ENCODE data around the gene ARHGAP18. TPM values are rescaled to one million over a fixed set of nuclear protein-coding genes. Genes with fewer than 3 reads are reported as not detected.

ARHGAP18 gene
- total RNA-seq, 1 experiment from 2014 or later = 32.0 TPM

- H3K27ac ChIP-seq = no peak overlapping the region
- no peaks in the 10 kb centered on the region; the same call in 1 of the 2 replicates for H3K27me3 ChIP-seq (replicated peaks)
- no peak overlapping the region for H3K4me3 ChIP-seq
- peaks cover 17% of the 10 kb centered on the region for H3K4me1 ChIP-seq (replicated peaks)
- peaks cover 26% of the 10 kb centered on the region for H3K36me3 ChIP-seq
- no peaks in the 10 kb centered on the region for H3K9me3 ChIP-seq (replicated peaks)
- DNase-seq (ENCODE audit: low read depth in 1 of 2, low spot score in 2 of 2) = no peak
Measured at GRCh38 chr6:129633529-129633928, 76.4 kb downstream of the ARHGAP18 start.

GRCh38 chr6:129632172-129632613, 77.8 kb downstream of the ARHGAP18 start:
- H3K36me3 ChIP-seq = peaks cover 25% of the 10 kb centered on the region

GRCh38 chr6:129631070-129631469, 78.9 kb downstream of the ARHGAP18 start:
- Histone ChIP-seq H3K27me3 (replicated peaks) (no peaks in the 10 kb centered on the region; the same call in 1 of the 2 replicates), H3K4me1 (replicated peaks) (peaks cover 5% of the 10 kb centered on the region; the same call in 1 of the 2 replicates), H3K9me3 (replicated peaks) (no peaks in the 10 kb centered on the region), H3K4me3 (no peak overlapping the region), H3K27ac (no peak overlapping the region), H3K36me3 (peaks cover 16% of the 10 kb centered on the region)
- no peak for DNase-seq (ENCODE audit: low read depth in 1 of 2, low spot score in 2 of 2)

More at GRCh38 chr6:129632172-129632613, 77.8 kb downstream of the ARHGAP18 start:
- H3K27me3 ChIP-seq (replicated peaks) = no peaks in the 10 kb centered on the region; the same call in 1 of the 2 replicates
- peaks cover 5% of the 10 kb centered on the region; the same call in 1 of the 2 replicates for H3K4me1 ChIP-seq (replicated peaks)
- no peak overlapping the region for H3K27ac ChIP-seq
- no peaks in the 10 kb centered on the region for H3K9me3 ChIP-seq (replicated peaks)
- no peak overlapping the region for H3K4me3 ChIP-seq
- DNase-seq (ENCODE audit: low read depth in 1 of 2, low spot score in 2 of 2) = no peak

GRCh38 chr6:129630596-129630995, 79.4 kb downstream of the ARHGAP18 start:
- no peaks in the 10 kb centered on the region; the same call in 1 of the 2 replicates for H3K27me3 ChIP-seq (replicated peaks)

GRCh38 chr6:129628101-129628815, 81.7 kb downstream of the ARHGAP18 start:
- Histone ChIP-seq H3K9me3 (replicated peaks) (no peaks in the 10 kb centered on the region), H3K4me1 (replicated peaks) (no peaks in the 10 kb centered on the region), H3K36me3 (peaks cover 4% of the 10 kb centered on the region; the same call in 1 of the 2 replicates), H3K4me3 (no peak overlapping the region), H3K27ac (no peak overlapping the region), H3K27me3 (replicated peaks) (no peaks in the 10 kb centered on the region)
- DNase-seq (ENCODE audit: low read depth in 1 of 2, low spot score in 2 of 2) = no peak

More at GRCh38 chr6:129630596-129630995, 79.4 kb downstream of the ARHGAP18 start:
- H3K36me3 ChIP-seq = peaks cover 12% of the 10 kb centered on the region
- H3K4me1 ChIP-seq (replicated peaks) = peaks cover 5% of the 10 kb centered on the region; the same call in 1 of the 2 replicates
- no peak overlapping the region for H3K4me3 ChIP-seq
- no peak overlapping the region for H3K27ac ChIP-seq
- no peaks in the 10 kb centered on the region for H3K9me3 ChIP-seq (replicated peaks)
- DNase-seq (ENCODE audit: low read depth in 1 of 2, low spot score in 2 of 2) = no peak

- Histone ChIP-seq H3K27ac (no peak overlapping the region), H3K9me3 (replicated peaks) (no peaks in the 10 kb centered on the region), H3K4me3 (no peak overlapping the region), H3K27me3 (replicated peaks) (no peaks in the 10 kb centered on the region), H3K36me3 (peaks cover 4% of the 10 kb centered on the region; the same call in 1 of the 2 replicates), H3K4me1 (replicated peaks) (no peaks in the 10 kb centered on the region)
- no peak for DNase-seq (ENCODE audit: low read depth in 1 of 2, low spot score in 2 of 2)
Measured at GRCh38 chr6:129624488-129624887, 85.5 kb downstream of the ARHGAP18 start.

- no peaks in the 10 kb centered on the region for H3K27me3 ChIP-seq (replicated peaks)
- no peak overlapping the region for H3K4me3 ChIP-seq
- peaks cover under 1% of the 10 kb centered on the region; the same call in 1 of the 2 replicates for H3K36me3 ChIP-seq
- H3K4me1 ChIP-seq (replicated peaks) = peaks cover 8% of the 10 kb centered on the region
- no peaks in the 10 kb centered on the region for H3K9me3 ChIP-seq (replicated peaks)
- DNase-seq (ENCODE audit: low read depth in 1 of 2, low spot score in 2 of 2) = no peak
- no peak overlapping the region for H3K27ac ChIP-seq
Measured at GRCh38 chr6:129623008-129623732, 86.8 kb downstream of the ARHGAP18 start.

GRCh38 chr6:129621252-129621651, 88.7 kb downstream of the ARHGAP18 start:
- Histone ChIP-seq H3K4me1 (replicated peaks) (peaks cover 20% of the 10 kb centered on the region), H3K27ac (no peak overlapping the region), H3K36me3 (no peaks in the 10 kb centered on the region), H3K27me3 (replicated peaks) (no peaks in the 10 kb centered on the region), H3K4me3 (no peak overlapping the region), H3K9me3 (replicated peaks) (no peaks in the 10 kb centered on the region)
- DNase-seq (ENCODE audit: low read depth in 1 of 2, low spot score in 2 of 2) = no peak

- no peak for DNase-seq (ENCODE audit: low read depth in 1 of 2, low spot score in 2 of 2)
- Histone ChIP-seq H3K4me3 (no peak overlapping the region), H3K9me3 (replicated peaks) (no peaks in the 10 kb centered on the region), H3K36me3 (no peaks in the 10 kb centered on the region), H3K27me3 (replicated peaks) (no peaks in the 10 kb centered on the region), H3K4me1 (replicated peaks) (peaks cover 20% of the 10 kb centered on the region), H3K27ac (no peak overlapping the region)
Measured at GRCh38 chr6:129620234-129620610, 89.8 kb downstream of the ARHGAP18 start.

- H3K27ac ChIP-seq = no peak overlapping the region
- no peak for DNase-seq (ENCODE audit: low read depth in 1 of 2, low spot score in 2 of 2)
- no peaks in the 10 kb centered on the region for H3K27me3 ChIP-seq (replicated peaks)
- H3K4me1 ChIP-seq (replicated peaks) = peaks cover 20% of the 10 kb centered on the region
- no peak overlapping the region for H3K4me3 ChIP-seq
- no peaks in the 10 kb centered on the region for H3K9me3 ChIP-seq (replicated peaks)
- 0 out of 2 replicates have a peak, but pooled peaks cover 2% of the 10 kb centered on the region for H3K36me3 ChIP-seq
Measured at GRCh38 chr6:129619579-129620233, 90.3 kb downstream of the ARHGAP18 start.

- DNase-seq (ENCODE audit: low read depth in 1 of 2, low spot score in 2 of 2) = peak in 1 of 2 experiments; percentile 50
- 0 out of 2 replicates have a peak overlapping the region, but pooled peaks have one; percentile 1 for H3K27ac ChIP-seq
Measured at GRCh38 chr6:129617986-129618385, 92.0 kb downstream of the ARHGAP18 start.

GRCh38 chr6:129615496-129615895, 94.5 kb downstream of the ARHGAP18 start:
- H3K9me3 ChIP-seq (replicated peaks) = no peaks in the 10 kb centered on the region
- H3K4me1 ChIP-seq (replicated peaks) = peaks cover 23% of the 10 kb centered on the region
- H3K27me3 ChIP-seq (replicated peaks) = no peaks in the 10 kb centered on the region
- no peak overlapping the region for H3K27ac ChIP-seq
- DNase-seq (ENCODE audit: low read depth in 1 of 2, low spot score in 2 of 2) = no peak
- H3K4me3 ChIP-seq = no peak overlapping the region
- H3K36me3 ChIP-seq = 0 out of 2 replicates have a peak, but pooled peaks cover 9% of the 10 kb centered on the region

More at GRCh38 chr6:129617986-129618385, 92.0 kb downstream of the ARHGAP18 start:
- Histone ChIP-seq H3K9me3 (replicated peaks) (no peaks in the 10 kb centered on the region), H3K4me3 (no peak overlapping the region), H3K36me3 (0 out of 2 replicates have a peak, but pooled peaks cover 2% of the 10 kb centered on the region), H3K27me3 (replicated peaks) (no peaks in the 10 kb centered on the region), H3K4me1 (replicated peaks) (peaks cover 20% of the 10 kb centered on the region)

- Histone ChIP-seq H3K9me3 (replicated peaks) (no peaks in the 10 kb centered on the region), H3K27me3 (replicated peaks) (no peaks in the 10 kb centered on the region), H3K4me1 (replicated peaks) (peaks cover 23% of the 10 kb centered on the region), H3K4me3 (no peak overlapping the region), H3K27ac (no peak overlapping the region), H3K36me3 (0 out of 2 replicates have a peak, but pooled peaks cover 9% of the 10 kb centered on the region)
- DNase-seq (ENCODE audit: low read depth in 1 of 2, low spot score in 2 of 2) = no peak
Measured at GRCh38 chr6:129615020-129615419, 95.0 kb downstream of the ARHGAP18 start.

All from SJSA1 (cell line).